Tibial nerve (tissue), 3 donors: ENCODE results near the gene TPRN.

Experiments used
- POLR2A ChIP-seq, 2 donors: fragments of 450-650 bp; IDR thresholded peaks; one replicate each; pipeline ENCODE4 v1.6.1; 2017; ENCODE audit warnings: antibody characterized with exemption in 2 of 2, mild to moderate bottlenecking in 2 of 2, moderate library complexity in 2 of 2
- TF ChIP-seq, protein P1 (sequence below), 5 experiments: fragments of 200-600 bp in 3 of 5; fragments of 450-650 bp in 2 of 5; sonication (generic) in 3 of 5; IDR thresholded peaks; one replicate each; pipeline ENCODE4 v1.5.1; 2016 to 2019; ENCODE audit warnings: antibody characterized with exemption in 5 of 5, mild to moderate bottlenecking in 3 of 5, moderate library complexity in 2 of 5

DNA sequence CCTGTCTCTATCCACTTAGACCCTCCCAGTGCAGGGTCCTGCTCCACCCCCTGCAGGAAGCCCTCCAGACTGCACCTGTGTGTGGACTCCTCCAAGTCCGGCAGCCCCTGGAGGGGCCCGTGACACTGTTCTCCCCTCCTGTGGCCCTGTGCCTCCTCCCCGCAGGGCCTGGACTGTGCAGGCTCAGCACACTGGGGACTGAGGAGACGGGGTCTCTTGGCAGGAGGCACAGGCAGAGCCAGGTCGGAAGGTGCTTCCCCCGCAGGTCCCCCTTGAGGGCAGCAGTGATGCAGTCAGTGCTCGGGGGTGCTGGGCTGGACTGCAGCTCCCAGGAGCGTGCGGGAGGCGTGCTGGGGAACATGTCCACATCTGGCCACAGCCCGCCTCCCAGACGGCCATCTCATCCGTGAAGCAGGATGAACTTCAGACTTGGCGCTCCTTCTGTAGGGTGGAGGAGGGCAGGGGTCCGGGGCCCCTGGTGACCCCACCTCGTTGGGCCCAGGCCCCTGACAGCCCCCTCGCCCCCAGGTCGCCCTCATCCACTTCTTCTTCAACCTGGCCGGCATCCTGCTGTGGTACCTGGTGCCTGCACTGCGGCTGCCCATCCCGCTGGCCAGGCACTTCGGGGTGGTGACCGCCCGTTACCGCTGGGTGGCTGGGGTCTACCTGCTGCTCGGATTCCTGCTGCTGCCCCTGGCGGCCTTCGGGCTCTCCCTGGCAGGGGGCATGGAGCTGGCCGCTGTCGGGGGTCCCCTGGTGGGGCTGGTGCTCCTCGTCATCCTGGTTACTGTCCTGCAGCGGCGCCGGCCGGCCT lies 35.1 kb upstream of the TPRN start:
- no peak for TF ChIP-seq POLR2A (IDR thresholded peaks at IDR 0.05)
- TF ChIP-seq, protein P1, sequence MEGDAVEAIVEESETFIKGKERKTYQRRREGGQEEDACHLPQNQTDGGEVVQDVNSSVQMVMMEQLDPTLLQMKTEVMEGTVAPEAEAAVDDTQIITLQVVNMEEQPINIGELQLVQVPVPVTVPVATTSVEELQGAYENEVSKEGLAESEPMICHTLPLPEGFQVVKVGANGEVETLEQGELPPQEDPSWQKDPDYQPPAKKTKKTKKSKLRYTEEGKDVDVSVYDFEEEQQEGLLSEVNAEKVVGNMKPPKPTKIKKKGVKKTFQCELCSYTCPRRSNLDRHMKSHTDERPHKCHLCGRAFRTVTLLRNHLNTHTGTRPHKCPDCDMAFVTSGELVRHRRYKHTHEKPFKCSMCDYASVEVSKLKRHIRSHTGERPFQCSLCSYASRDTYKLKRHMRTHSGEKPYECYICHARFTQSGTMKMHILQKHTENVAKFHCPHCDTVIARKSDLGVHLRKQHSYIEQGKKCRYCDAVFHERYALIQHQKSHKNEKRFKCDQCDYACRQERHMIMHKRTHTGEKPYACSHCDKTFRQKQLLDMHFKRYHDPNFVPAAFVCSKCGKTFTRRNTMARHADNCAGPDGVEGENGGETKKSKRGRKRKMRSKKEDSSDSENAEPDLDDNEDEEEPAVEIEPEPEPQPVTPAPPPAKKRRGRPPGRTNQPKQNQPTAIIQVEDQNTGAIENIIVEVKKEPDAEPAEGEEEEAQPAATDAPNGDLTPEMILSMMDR (IDR thresholded peaks at IDR 0.05) = no peak
